GM18505 (cell line): Measurements from ENCODE around the gene C1QTNF6.

Experiments used
- ATAC-seq: cut with Tn5 transposase; IDR thresholded peaks from one replicate; pipeline ENCODE4 v1.9.1; 2021; ENCODE audit not compliant: unreplicated experiment
- POLR2A ChIP-seq: IDR thresholded peaks from 4 replicates; pipeline ENCODE4 v1.6.1; 2011; ENCODE audit warnings: borderline replicate concordance; ENCODE audit not compliant: insufficient read depth, insufficient read length; ENCODE audit errors: extremely low read depth

The C1QTNF6 gene

GRCh38 chr22:37197451-37198257 lies 9.6 kb upstream of the C1QTNF6 start:
- no peak for TF ChIP-seq POLR2A
- ATAC-seq: no peak

GRCh38 chr22:37196539-37197450 lies 8.7 kb upstream of the C1QTNF6 start:
- no peak for TF ChIP-seq POLR2A
- ATAC-seq: no peak

DNA sequence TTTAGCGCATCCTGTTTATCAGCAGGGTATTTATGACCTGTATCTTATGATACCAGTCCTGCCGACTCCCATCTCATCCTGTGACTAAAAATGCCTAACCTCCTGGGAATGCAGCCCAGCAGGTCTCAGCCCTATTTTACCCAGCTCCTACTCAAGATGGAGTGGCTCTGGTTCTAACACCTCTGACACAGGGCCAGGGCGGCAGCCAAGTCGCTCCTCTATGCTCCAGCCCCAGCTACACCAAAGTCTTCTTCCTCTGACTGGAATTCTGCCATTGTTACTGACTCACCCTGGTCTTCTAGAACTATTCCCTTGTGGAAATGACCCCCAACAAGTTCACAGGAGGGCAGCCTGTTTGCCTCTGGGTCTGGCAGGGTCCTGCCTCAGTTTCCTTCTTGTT lies 7.9 kb upstream of the C1QTNF6 start:
- ATAC-seq: no peak
- no peak for TF ChIP-seq POLR2A

DNA sequence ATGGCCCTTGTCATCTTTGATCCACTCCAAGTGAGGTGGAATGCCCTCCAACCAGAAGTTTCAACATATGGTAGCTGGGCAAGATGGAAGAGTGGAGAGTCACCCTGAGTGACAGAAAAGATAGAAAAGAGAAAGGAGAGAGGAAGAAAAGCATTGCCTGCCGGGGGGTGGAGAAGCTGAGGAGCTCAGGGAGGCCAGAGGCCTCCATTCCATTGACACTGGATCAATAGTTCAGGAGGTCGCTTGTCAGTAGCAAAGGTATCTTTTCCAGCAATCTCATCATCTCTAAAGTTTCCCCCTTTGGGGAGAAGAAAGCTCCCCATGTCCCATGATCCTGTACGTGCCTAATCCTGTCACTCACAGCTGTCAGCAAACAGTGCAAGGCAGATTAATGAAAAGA lies 6.7 kb upstream of the C1QTNF6 start:
- ATAC-seq: no peak
- no peak for TF ChIP-seq POLR2A

GRCh38 chr22:37193629-37194191 lies 5.7 kb upstream of the C1QTNF6 start:
- TF ChIP-seq POLR2A: no peak
- ATAC-seq: no peak

DNA sequence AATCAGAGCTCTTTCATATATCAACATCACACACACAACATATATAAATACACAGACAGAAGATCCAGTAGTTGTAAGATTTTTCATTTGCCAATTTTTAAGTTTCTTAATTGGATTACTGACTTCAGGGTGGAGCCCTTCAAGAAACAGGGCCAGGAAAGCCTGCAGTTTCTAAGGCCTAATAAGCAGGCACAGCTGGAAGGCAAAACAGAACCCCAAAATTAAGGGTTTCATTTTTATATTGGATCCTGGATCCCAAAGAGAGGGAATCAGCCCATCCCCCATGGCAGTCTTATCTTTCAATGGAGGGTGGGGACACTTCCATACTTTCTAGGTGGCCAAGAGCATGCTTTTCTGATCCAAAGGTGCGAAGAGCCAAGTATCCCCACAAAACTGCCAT lies 4.7 kb upstream of the C1QTNF6 start:
- TF ChIP-seq POLR2A: no peak
- ATAC-seq: no peak

GRCh38 chr22:37192204-37192603 lies 4.2 kb upstream of the C1QTNF6 start:
- no peak for ATAC-seq
- TF ChIP-seq POLR2A: no peak

DNA sequence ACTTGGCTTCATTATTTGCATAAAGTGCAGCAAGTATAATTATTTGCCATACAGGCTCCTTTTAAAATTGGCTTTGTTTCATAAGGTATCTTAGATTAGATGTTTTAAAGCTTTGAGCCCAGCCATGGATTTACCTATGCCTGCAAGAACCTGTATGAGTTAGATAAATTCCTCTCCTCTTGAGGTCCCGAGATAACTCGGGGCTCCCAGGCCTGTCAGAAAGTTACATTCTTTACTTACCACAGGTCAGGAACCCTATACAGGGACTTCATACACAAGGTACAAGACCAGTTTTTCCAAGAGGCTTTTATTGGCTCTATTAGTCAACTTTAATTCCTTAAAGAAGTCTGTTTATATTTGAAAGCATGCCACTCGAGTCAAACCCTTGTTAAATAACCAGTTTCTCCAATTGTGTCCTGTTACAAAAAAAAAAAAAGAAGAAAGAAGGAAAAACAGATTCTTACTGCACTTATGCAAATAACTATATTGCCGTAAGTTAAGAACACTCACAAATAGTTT lies 2.3 kb upstream of the C1QTNF6 start:
- no peak for ATAC-seq
- TF ChIP-seq POLR2A: no peak

DNA sequence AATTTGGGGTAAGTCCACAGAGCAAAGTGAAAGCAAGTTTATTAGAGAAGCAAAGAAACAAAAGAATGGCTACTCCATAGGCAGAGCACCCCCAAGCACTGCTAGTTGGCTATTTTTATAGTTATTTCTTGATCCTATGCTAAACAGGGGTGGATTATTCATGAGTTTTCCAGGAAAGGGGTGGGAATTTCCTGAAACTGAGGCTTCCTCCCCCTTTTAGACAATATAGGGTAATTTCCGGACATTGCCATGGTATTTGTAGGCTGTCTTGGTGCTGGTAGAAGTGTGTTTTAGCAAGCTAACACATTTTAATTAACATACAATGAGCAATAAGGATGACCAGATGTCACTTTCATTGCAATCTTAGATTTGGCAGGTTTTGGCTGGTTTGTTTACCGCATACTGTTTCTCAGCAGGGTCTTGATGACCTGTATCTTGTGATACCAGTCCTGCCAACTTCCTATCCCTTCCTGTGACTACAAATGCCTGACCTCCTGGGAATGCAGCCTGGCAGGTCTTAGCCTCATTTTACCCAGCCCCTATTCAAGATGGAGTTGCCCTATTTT lies 937 bp upstream of the C1QTNF6 start:
- no peak for ATAC-seq
- no peak for TF ChIP-seq POLR2A

DNA sequence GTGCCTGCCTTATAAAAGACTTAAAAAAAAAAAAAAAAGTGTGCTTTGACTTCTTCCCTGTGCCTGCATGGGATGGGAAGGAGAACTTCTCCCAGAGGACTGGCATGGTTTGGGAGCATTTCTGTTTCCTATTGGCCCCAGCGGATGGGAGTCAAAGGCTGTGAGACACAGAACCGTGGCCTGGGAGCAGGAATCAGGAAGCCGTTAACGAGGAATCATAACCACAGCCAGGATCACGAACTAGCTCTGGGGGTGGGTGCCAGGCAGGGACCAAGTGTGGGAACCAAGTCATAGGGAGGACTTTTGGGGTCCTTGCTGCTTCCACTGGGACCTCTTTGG lies 526 bp downstream of the C1QTNF6 start:
- TF ChIP-seq POLR2A: no peak
- no peak for ATAC-seq

GRCh38 chr22:37186997-37187522 lies 987 bp downstream of the C1QTNF6 start:
- ATAC-seq: no peak
- no peak for TF ChIP-seq POLR2A

GRCh38 chr22:37186228-37186996 lies 1.6 kb downstream of the C1QTNF6 start:
- ATAC-seq: no peak
- TF ChIP-seq POLR2A: no peak

- ATAC-seq: no peak
Observed at GRCh38 chr22:37185646-37186227, 2.3 kb downstream of the C1QTNF6 start.

More at GRCh38 chr22:37185646-37186227, 2.3 kb downstream of the C1QTNF6 start:
- no peak for TF ChIP-seq POLR2A
